ENCODE results near the gene OR6F1.

Gene OR6F1

DNA sequence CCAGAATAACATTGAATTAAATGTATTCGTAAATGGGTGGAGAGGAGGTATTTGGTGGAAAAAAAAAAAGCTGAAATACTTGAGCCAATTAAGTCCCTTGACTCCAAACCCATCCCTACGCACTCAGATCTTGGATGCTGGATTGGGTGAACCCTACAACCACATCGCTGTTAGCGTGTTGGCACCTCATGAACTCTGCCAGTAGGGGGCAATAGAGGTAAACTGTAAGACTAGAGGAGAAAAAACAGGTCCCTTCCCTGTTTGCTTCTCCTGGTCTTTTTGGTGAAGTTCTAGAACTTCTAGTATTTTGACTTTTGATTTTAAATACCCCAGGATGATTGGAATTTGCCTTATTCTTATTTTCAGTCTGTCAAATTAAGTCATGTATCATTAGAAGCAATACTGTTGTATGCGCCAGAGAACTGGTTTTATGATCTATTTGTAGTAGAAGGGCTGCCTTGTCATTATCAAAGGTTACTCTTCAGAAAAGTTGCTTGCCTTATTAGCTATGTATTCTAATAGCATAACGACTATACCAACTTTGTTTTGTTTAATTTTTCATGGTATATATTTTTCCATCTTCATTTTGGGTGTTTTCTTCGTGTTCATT is 35.1 kb downstream of the OR6F1 start:
- peak; percentile 18 for DNase-seq (ENCODE audit: low read depth)
- no peak overlapping the region for H3K4me3 ChIP-seq (ENCODE audit: low read length)
- TF ChIP-seq, protein P1, sequence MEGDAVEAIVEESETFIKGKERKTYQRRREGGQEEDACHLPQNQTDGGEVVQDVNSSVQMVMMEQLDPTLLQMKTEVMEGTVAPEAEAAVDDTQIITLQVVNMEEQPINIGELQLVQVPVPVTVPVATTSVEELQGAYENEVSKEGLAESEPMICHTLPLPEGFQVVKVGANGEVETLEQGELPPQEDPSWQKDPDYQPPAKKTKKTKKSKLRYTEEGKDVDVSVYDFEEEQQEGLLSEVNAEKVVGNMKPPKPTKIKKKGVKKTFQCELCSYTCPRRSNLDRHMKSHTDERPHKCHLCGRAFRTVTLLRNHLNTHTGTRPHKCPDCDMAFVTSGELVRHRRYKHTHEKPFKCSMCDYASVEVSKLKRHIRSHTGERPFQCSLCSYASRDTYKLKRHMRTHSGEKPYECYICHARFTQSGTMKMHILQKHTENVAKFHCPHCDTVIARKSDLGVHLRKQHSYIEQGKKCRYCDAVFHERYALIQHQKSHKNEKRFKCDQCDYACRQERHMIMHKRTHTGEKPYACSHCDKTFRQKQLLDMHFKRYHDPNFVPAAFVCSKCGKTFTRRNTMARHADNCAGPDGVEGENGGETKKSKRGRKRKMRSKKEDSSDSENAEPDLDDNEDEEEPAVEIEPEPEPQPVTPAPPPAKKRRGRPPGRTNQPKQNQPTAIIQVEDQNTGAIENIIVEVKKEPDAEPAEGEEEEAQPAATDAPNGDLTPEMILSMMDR (conservative IDR thresholded peaks at IDR 0.05; ENCODE audit: low read depth, low read length): peak; percentile 90

DNA sequence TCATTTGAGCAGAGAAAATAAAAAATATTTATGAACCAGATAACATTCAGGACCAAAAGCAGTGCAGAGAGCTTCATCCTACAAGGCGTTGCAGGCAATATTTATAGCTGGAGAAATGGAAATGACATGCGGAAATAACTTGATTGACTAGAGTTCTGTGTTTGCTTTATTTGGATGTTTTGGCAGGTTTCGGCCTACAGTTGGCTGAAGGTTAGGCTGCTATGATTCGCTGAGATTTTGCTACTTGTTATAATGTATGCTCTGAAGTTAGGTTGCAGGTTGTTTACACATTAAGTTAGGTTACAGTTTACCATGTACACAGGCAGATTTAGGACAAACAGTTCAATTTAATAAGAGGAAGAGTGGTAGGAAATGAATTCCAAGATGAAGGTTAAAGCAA is 36.3 kb downstream of the OR6F1 start:
- H3K4me3 ChIP-seq (ENCODE audit: low read length): no peak overlapping the region
- DNase-seq (ENCODE audit: low read depth): no peak
- TF ChIP-seq, protein P1 (conservative IDR thresholded peaks at IDR 0.05; ENCODE audit: low read depth, low read length): no peak

DNA sequence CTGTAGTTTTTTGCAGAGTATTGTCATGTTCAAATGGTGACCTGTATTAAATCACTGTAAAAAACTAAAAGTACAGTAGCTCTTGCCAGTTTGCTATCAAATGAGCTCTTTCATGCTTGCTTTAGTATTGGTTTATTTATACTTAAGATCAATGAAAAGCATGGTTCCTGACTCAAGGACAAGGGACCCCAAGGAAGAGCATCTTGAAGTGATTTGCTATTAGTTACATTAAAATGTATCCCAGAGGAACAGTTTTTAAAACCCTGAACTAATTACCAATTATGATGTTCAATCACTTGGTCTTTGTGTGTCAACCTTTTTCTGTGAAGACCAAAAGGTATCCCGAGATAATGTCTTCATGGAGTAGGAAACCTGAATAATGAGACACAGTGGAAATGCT is 36.8 kb downstream of the OR6F1 start, which contains the start of gene OR13G1:
Gene OR13G1 (minus strand): TSS at position 101 of the 400 bp plus-strand sequence. CDS start 6,698 bp downstream, outside the sequence.
- no peak within 1 kb of the TSS for H3K4me3 ChIP-seq (ENCODE audit: low read length)
- no peak for DNase-seq (ENCODE audit: low read depth)
- TF ChIP-seq, protein P1 (conservative IDR thresholded peaks at IDR 0.05; ENCODE audit: low read depth, low read length): no peak

DNA sequence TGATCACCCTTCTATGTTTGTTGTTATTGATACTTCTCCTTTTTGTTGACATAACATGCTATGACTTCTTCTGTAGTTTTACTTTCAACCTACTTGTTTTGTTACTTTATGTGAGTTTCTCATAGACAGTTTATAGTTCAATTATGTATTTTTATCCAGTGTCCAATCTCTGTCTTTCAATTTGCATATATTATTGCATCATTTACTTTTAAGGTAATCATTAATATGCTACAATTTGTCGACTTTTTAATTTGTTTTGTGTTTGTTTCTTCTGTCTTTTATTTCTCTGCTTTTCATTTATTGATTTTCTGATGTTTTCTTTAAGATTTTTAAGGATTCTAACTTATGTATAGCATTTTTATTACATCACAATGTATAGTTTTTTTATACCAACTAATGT is 47.2 kb downstream of the OR6F1 start:
- no peak for DNase-seq (ENCODE audit: low read depth)
- no peak overlapping the region for H3K4me3 ChIP-seq (ENCODE audit: low read length)
- TF ChIP-seq, protein P1 (conservative IDR thresholded peaks at IDR 0.05; ENCODE audit: low read depth, low read length): no peak

Measured in retinal pigment epithelial cell (primary cell).